A549 (cell line): ENCODE measurements around the gene KLLN. TPM values are rescaled to one million over a fixed set of nuclear protein-coding genes. Genes with fewer than 3 reads are reported as not detected.
A peak's percentile ranks its signal among the peaks of the same experiment; 100 is the strongest.
"Not testable (repeated sequence)": the region's sequence is repeated elsewhere in the genome, so short reads cannot be mapped to it uniquely, and the experiment has no call there.

Experiments used
- ATAC-seq, 2 experiments: fragments of 200-7000 bp in 1 of 2; fragments of >200 bp in 1 of 2; cut with Nextera tagmentation in 1 of 2; cut with Tn5 transposase in 1 of 2; 3 replicates each; pipeline versions ENCODE4 v1.8.0 to v1.9.1; 2018 to 2020; ENCODE audit warnings: mild to moderate bottlenecking in 1 of 2, moderate library complexity in 1 of 2
- CTCF ChIA-PET: fragments of 300-600 bp; sonication (Branson Sonifier 250); formaldehyde crosslinking; extraction: SDS; loops from one replicate; lab custom pipeline; 2021; ENCODE audit warnings: antibody characterized with exemption, inconsistent platforms; lab: Yijun Ruan, JAX
- POLR2A ChIA-PET: fragments of 350-600 bp; formaldehyde crosslinking; extraction: SDS; loops from one replicate; lab custom pipeline; 2021; ENCODE audit warnings: antibody characterized with exemption, inconsistent platforms; lab: Yijun Ruan, JAX
- DNase-seq, 2 experiments: peaks; one replicate each; pipeline versions ENCODE4 v3.0.0 to v3.0.0-alpha.2; 2011 to 2016; ENCODE audit warnings: low read depth in 1 of 2, low spot score in 1 of 2
- FAIRE-seq: peaks from 2 replicates; lab custom pipeline; 2011; peaks lifted over from hg19 to GRCh38; lab: Jason Lieb, UNC
- H3K27ac ChIP-seq, 2 experiments: fragments of >200 bp; sonication (Bioruptor Twin); formaldehyde crosslinking; 3 replicates each; pipeline ENCODE4 v1.5.1; 2016 to 2017
- H3K4me1 ChIP-seq: fragments of >200 bp; sonication (Bioruptor Twin); formaldehyde crosslinking; 3 replicates; pipeline ENCODE4 v1.6.1; 2016
- H3K4me2 ChIP-seq: fragments of >200 bp; sonication (Bioruptor Twin); formaldehyde crosslinking; 3 replicates; pipeline ENCODE4 v1.6.1; 2016
- H3K4me3 ChIP-seq: fragments of >200 bp; sonication (Bioruptor Twin); formaldehyde crosslinking; 3 replicates; pipeline ENCODE4 v1.5.1; 2016
- H3K9me3 ChIP-seq: fragments of >200 bp; sonication (Bioruptor Twin); formaldehyde crosslinking; 3 replicates; pipeline ENCODE4 v1.6.1; 2016
- CBX2 ChIP-seq: fragments of 200-600 bp; sonication (generic); IDR thresholded peaks from 2 replicates; pipeline ENCODE4 v1.6.1; 2016; ENCODE audit warnings: low read depth, mild to moderate bottlenecking, borderline replicate concordance
- CEBPB ChIP-seq, 2 experiments: fragments of >200 bp in 1 of 2; sonication (Bioruptor Twin) in 1 of 2; formaldehyde crosslinking in 1 of 2; IDR thresholded peaks; 2 replicates each; pipeline ENCODE4 v1.6.1; 2012 to 2016
- EHF ChIP-seq: fragments of 250-450 bp; sonication (Bioruptor Pico); IDR thresholded peaks from 2 replicates; pipeline ENCODE4 v1.5.0; 2020; ENCODE audit warnings: mild to moderate bottlenecking
- EP300 ChIP-seq, 2 experiments: fragments of >200 bp; sonication (Bioruptor Twin); formaldehyde crosslinking; IDR thresholded peaks; 2 replicates in 1 of 2; 3 replicates in 1 of 2; pipeline ENCODE4 v1.6.1; 2016 to 2017
- ESRRA ChIP-seq: fragments of 150-350 bp; IDR thresholded peaks from 2 replicates; pipeline ENCODE4 v1.6.1; 2014; ENCODE audit warnings: mild to moderate bottlenecking, low read length, borderline replicate concordance
- FOSB ChIP-seq: fragments of 250-450 bp; sonication (Bioruptor Pico); IDR thresholded peaks from 2 replicates; pipeline ENCODE4 v1.5.0; 2020; ENCODE audit warnings: mild to moderate bottlenecking, moderate library complexity
- HEYL ChIP-seq: fragments of 250-450 bp; sonication (Bioruptor Pico); IDR thresholded peaks from 2 replicates; pipeline ENCODE4 v1.8.0; 2021; ENCODE audit warnings: mild to moderate bottlenecking, moderate library complexity
- JUNB ChIP-seq: fragments of >200 bp; sonication (Bioruptor Twin); formaldehyde crosslinking; IDR thresholded peaks from 2 replicates; pipeline ENCODE4 v1.6.1; 2016
- KDM1A ChIP-seq: fragments of 200-600 bp; sonication (generic); IDR thresholded peaks from 2 replicates; pipeline ENCODE4 v1.6.1; 2016; ENCODE audit warnings: low read depth, mild to moderate bottlenecking
- MAFK ChIP-seq: fragments of 450-650 bp; IDR thresholded peaks from 2 replicates; pipeline ENCODE4 v1.6.1; 2014; ENCODE audit not compliant: partially characterized antibody
- NR3C1 ChIP-seq: fragments of >200 bp; sonication (Bioruptor Twin); formaldehyde crosslinking; IDR thresholded peaks from 3 replicates; pipeline ENCODE4 v1.6.1; 2017
- POLR2A ChIP-seq: IDR thresholded peaks from 2 replicates; pipeline ENCODE4 v1.6.1; 2012; ENCODE audit warnings: mild to moderate bottlenecking, low read length
- RARB ChIP-seq: fragments of 250-450 bp; sonication (Bioruptor Pico); IDR thresholded peaks from 2 replicates; pipeline ENCODE4 v1.8.0; 2021; ENCODE audit warnings: mild to moderate bottlenecking, moderate library complexity
- RCOR1 ChIP-seq: fragments of 150-350 bp; IDR thresholded peaks from 2 replicates; pipeline ENCODE4 v1.6.1; 2014; ENCODE audit warnings: antibody characterized with exemption, low read length, low read depth
- RNF2 ChIP-seq: fragments of 200-600 bp; sonication (generic); IDR thresholded peaks from 2 replicates; pipeline ENCODE4 v1.6.1; 2016; ENCODE audit warnings: low read depth, mild to moderate bottlenecking, antibody characterized with exemption, moderate library complexity, borderline replicate concordance
- TP53 ChIP-seq: fragments of 250-450 bp; sonication (Bioruptor Pico); IDR thresholded peaks from 2 replicates; pipeline ENCODE4 v1.5.0; 2021; ENCODE audit warnings: mild to moderate bottlenecking, moderate library complexity
- ZC3H11A ChIP-seq: fragments of 450-650 bp; IDR thresholded peaks from 2 replicates; pipeline ENCODE4 v1.6.1; 2014; ENCODE audit warnings: antibody characterized with exemption, mild to moderate bottlenecking
- ZFP36 ChIP-seq: fragments of 450-650 bp; IDR thresholded peaks from 2 replicates; pipeline ENCODE4 v1.6.1; 2014; ENCODE audit warnings: borderline replicate concordance; ENCODE audit not compliant: partially characterized antibody
- WGBS: methylation state at CpG from one replicate; pipeline ENCODE4 v1.1.6; 2017; ENCODE audit errors: missing lambda C conversion rate; 5-methylcytosine and 5-hydroxymethylcytosine counted together
- polyA plus RNA-seq, 4 experiments: library from polyadenylated mRNA; depleted of rRNA in 3 of 4; stranded (reverse); fragments of >200 nt; fragmentation: RNase III in 1 of 4; extraction: RNeasy Plus Mini Kit Qiagen cat#74134 plus additional on column Dnase treatment in 1 of 4; gene quantifications; 2 replicates in 3 of 4; 3 replicates in 1 of 4; pipeline ENCODE4 v1.2.3, GENCODE V29; 2011 to 2017
- TF ChIP-seq, protein P1 (sequence below): fragments of >200 bp; sonication (Bioruptor Twin); formaldehyde crosslinking; IDR thresholded peaks from 3 replicates; pipeline ENCODE4 v1.6.1; 2016
- TF ChIP-seq, protein P2 (sequence below): IDR thresholded peaks from 2 replicates; pipeline ENCODE4 v1.6.1; 2012
- TF ChIP-seq, protein P3 (sequence below): fragments of 250-450 bp; sonication (Bioruptor Pico); IDR thresholded peaks from 2 replicates; pipeline ENCODE4 v1.5.0; 2021; ENCODE audit warnings: mild to moderate bottlenecking, moderate library complexity, borderline replicate concordance

Gene KLLN
- polyA plus RNA-seq, 2 of the 4 experiments (the other 2 are of a cell fraction) = 0.57 to 0.58 TPM

DNA sequence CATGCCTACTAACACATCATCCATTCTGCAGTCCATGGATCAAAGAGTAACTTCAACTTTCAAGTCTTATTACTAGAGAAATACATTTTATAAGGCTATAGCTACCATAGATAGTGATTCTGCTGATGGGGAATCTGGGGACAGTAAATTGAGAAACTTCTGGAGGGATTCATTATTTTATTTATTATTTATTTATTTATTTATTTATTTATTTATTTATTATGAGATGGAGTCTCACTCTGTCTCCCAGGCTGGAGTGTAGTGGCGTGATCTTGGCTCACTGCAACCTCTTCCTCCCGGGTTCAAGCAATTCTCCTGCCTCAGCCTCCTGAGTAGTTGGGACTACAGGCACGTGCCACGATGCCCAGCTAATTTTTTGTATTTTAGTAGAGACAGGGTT, 34.3 kb downstream of the KLLN start:
- 72% methylated on average over 4 of the region's 4 CpGs for WGBS

DNA sequence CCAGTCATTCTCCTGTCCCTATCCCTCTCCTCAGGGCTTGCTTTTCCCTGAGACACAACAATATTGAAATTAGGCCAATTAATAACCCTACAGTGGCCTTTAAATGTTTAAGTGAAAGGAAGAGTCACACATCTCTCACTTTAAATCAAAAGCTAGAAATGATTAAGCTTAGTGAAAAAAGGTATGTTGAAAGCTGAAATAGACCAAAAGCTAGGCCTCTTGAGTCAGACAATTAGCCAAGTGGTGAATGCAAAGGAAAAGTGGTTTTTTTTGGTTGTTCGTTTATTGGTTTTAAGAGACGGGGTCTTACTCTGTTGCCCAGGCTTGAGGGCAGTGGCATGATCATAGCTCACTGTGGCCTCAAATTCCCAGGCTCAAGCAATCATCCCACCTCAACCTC, 35.7 kb downstream of the KLLN start:
- Histone ChIP-seq H3K27ac (no peak overlapping the region), H3K4me3 (no peak overlapping the region), H3K9me3 (no peaks in the 10 kb centered on the region), H3K4me1 (no peaks in the 10 kb centered on the region; the same call in 2 of the 3 replicates), H3K4me2 (no peak overlapping the region)
- no peak for TF ChIP-seq EP300 (IDR thresholded peaks at IDR 0.05)
- TF ChIP-seq, protein P1, sequence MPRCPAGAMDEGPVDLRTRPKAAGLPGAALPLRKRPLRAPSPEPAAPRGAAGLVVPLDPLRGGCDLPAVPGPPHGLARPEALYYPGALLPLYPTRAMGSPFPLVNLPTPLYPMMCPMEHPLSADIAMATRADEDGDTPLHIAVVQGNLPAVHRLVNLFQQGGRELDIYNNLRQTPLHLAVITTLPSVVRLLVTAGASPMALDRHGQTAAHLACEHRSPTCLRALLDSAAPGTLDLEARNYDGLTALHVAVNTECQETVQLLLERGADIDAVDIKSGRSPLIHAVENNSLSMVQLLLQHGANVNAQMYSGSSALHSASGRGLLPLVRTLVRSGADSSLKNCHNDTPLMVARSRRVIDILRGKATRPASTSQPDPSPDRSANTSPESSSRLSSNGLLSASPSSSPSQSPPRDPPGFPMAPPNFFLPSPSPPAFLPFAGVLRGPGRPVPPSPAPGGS = no peak
- TF ChIP-seq RARB (CRISPR knock-in tag) = no peak
- TF ChIP-seq KDM1A = no peak
- TF ChIP-seq FOSB (CRISPR knock-in tag) = no peak
- no peak for TF ChIP-seq HEYL (CRISPR knock-in tag)
- TF ChIP-seq NR3C1 = no peak
- no peak for TF ChIP-seq CBX2
- TF ChIP-seq TP53 (CRISPR knock-in tag) = no peak
- TF ChIP-seq ZFP36 = no peak
- ChIA-PET POLR2A (no interaction called here), CTCF (interaction anchor here (0.7 to 3.7 kb wide), 4 partner anchors 8 to 291 kb away, joined by 3 to 11 read pairs (median 5); no protein-coding TSS in a partner anchor)
- whole genome bisulfite sequencing = 85% methylated on average over 2 of the region's 2 CpGs
- no peak for DNase-seq
- FAIRE-seq = no peak
- no peak for ATAC-seq

More for the DNA sequence above, 34.3 kb downstream of the KLLN start:
- H3K4me2 ChIP-seq, H3K27ac ChIP-seq, FAIRE-seq, ATAC-seq, H3K4me1 ChIP-seq, POLR2A ChIA-PET, H3K9me3 ChIP-seq, DNase-seq, H3K4me3 ChIP-seq: not testable (repeated sequence)
- TF ChIP-seq ZC3H11A = 0 out of 2 replicates have a peak, but pooled peaks have one; percentile 14
- TF ChIP-seq, all 56 proteins: peak for 1; not testable (repeated sequence) for 55
- CTCF ChIA-PET = interaction anchor here (1.0 to 3.7 kb wide), 3 partner anchors 10 to 22 kb away, joined by 3 to 11 read pairs (median 7); partner anchors contain the start of gene ATAD1

DNA sequence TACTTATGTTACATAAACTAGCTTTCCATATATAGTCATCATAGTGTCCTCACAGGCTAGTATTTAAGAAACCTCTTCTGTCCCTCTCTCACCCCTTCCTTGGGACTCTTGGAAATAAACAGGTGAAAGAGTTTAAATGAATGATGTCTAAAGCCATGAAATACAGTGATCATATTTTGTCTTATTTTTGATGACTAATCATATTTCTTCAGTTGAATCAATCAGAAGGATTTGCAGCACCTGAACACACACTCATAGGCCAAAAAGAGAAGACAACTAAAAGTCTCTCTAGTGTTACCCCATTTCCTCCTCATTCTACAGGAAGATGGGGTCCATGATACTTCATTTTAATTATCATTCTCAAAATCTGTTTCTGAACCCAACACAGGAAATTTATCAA, 36.7 kb downstream of the KLLN start:
- CTCF ChIA-PET = interaction anchor here (1.1 to 3.7 kb wide), 2 partner anchors 12 to 31 kb away, joined by 3 to 11 read pairs; no protein-coding TSS in a partner anchor
- TF ChIP-seq CEBPB (IDR thresholded peaks at IDR 0.05) (no peak), ESRRA (no peak), RCOR1 (no peak), MAFK (peak; percentile 97)
- TF ChIP-seq, protein P2, sequence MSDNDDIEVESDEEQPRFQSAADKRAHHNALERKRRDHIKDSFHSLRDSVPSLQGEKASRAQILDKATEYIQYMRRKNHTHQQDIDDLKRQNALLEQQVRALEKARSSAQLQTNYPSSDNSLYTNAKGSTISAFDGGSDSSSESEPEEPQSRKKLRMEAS = no peak
- TF ChIP-seq, all 56 proteins: peak for 1
- Histone ChIP-seq H3K9me3 (no peaks in the 10 kb centered on the region), H3K4me3 (no peak overlapping the region), H3K4me2 (no peak overlapping the region), H3K4me1 (no peaks in the 10 kb centered on the region), H3K27ac (no peak overlapping the region)
- FAIRE-seq (no peak), DNase-seq (no peak), ATAC-seq (no peak)
- POLR2A ChIA-PET = no interaction called here

DNA sequence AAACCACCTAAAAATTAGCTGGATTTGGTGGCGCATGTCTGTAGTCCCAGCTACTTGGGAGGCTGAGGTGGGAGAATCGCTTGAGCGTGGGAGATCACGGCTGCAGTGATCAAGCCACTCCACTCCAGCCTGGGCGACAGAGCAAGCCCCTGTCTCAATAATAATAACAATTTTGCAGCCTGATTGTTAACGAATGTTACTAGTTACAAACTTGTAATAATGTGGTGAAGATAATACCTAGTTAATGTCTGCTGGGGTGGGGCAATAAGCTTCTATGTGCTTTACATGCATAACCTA, 44.1 kb downstream of the KLLN start:
- ChIA-PET CTCF (interaction anchor here (0.6 to 2.9 kb wide), 12 partner anchors 9 to 746 kb away, joined by 3 to 18 read pairs (median 4); no protein-coding TSS in a partner anchor), POLR2A (interaction anchor here (0.6 to 3.3 kb wide), 3 partner anchors 27 to 100 kb away, joined by 4 to 26 read pairs (median 24); partner anchors contain the start of genes KLLN and PTEN)
- Histone ChIP-seq H3K4me1 (peaks cover 33% of the 10 kb centered on the region), H3K4me3 (peak overlapping the region; percentile 70; the same call in 2 of the 3 replicates), H3K4me2 (peak overlapping the region; percentile 91), H3K27ac (peak overlapping the region; percentile 85 to 95; a peak in 5 of 6 replicates), H3K9me3 (no peaks in the 10 kb centered on the region)
- no peak for TF ChIP-seq MAFK
- no peak for TF ChIP-seq RNF2
- TF ChIP-seq POLR2A = no peak
- TF ChIP-seq EHF (CRISPR knock-in tag) = no peak
- no peak for TF ChIP-seq HEYL (CRISPR knock-in tag)
- TF ChIP-seq, protein P3, sequence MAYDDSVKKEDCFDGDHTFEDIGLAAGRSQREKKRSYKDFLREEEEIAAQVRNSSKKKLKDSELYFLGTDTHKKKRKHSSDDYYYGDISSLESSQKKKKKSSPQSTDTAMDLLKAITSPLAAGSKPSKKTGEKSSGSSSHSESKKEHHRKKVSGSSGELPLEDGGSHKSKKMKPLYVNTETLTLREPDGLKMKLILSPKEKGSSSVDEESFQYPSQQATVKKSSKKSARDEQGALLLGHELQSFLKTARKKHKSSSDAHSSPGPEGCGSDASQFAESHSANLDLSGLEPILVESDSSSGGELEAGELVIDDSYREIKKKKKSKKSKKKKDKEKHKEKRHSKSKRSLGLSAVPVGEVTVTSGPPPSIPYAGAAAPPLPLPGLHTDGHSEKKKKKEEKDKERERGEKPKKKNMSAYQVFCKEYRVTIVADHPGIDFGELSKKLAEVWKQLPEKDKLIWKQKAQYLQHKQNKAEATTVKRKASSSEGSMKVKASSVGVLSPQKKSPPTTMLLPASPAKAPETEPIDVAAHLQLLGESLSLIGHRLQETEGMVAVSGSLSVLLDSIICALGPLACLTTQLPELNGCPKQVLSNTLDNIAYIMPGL (CRISPR knock-in tag) = no peak
- no peak for TF ChIP-seq FOSB (CRISPR knock-in tag)
- TF ChIP-seq JUNB = no peak
- FAIRE-seq = no peak
- no peak for DNase-seq
- ATAC-seq = no peak
- WGBS = 85% methylated on average over 6 of the region's 6 CpGs
